Osteocyte (in vitro differentiated cells): ENCODE measurements around the gene VRK2. TPM values are rescaled to one million over a fixed set of nuclear protein-coding genes. Genes with fewer than 3 reads are reported as not detected.

Experiments used
- DNase-seq: peaks from one replicate; pipeline ENCODE4 v3.0.0; 2021; ENCODE audit warnings: mixed read lengths; ENCODE audit not compliant: unreplicated experiment; ENCODE audit errors: extremely low spot score
- H3K27ac Mint-ChIP-seq: one replicate; pipeline ENCODE4 v1.8.0; 2021; ENCODE audit warnings: mild to moderate bottlenecking, mixed read lengths; ENCODE audit not compliant: unreplicated experiment
- H3K27me3 Mint-ChIP-seq: one replicate; pipeline ENCODE4 v1.8.0; 2021; ENCODE audit warnings: mixed read lengths; ENCODE audit not compliant: unreplicated experiment
- H3K36me3 Mint-ChIP-seq: one replicate; pipeline ENCODE4 v1.8.0; 2021; ENCODE audit warnings: mixed read lengths; ENCODE audit not compliant: unreplicated experiment
- H3K4me1 Mint-ChIP-seq: one replicate; pipeline ENCODE4 v1.8.0; 2021; ENCODE audit warnings: mixed read lengths; ENCODE audit not compliant: unreplicated experiment
- H3K4me3 Mint-ChIP-seq: one replicate; pipeline ENCODE4 v1.8.0; 2021; ENCODE audit warnings: mild to moderate bottlenecking, moderate library complexity, mixed read lengths; ENCODE audit not compliant: unreplicated experiment
- H3K9me3 Mint-ChIP-seq: one replicate; pipeline ENCODE4 v1.8.0; 2021; ENCODE audit warnings: mixed read lengths; ENCODE audit not compliant: unreplicated experiment
- CTCF ChIP-seq: fragments of 200-600 bp; sonication (generic); IDR thresholded peaks from 2 replicates; pipeline ENCODE4 v1.5.0; 2021; ENCODE audit warnings: antibody characterized with exemption, mild to moderate bottlenecking, moderate library complexity
- total RNA-seq: library from RNA; stranded (reverse); gene quantifications from 2 replicates; pipeline ENCODE4 v1.2.1, GENCODE V29; 2021

Gene VRK2
- total RNA-seq, 1 donor from 2014 or later: 19.6 TPM

- Mint-ChIP-seq H3K4me3 (no peak overlapping the region), H3K27ac (no peak overlapping the region), H3K9me3 (peaks cover 10% of the 10 kb centered on the region), H3K4me1 (no peaks in the 10 kb centered on the region), H3K27me3 (no peaks in the 10 kb centered on the region), H3K36me3 (peaks cover 2% of the 10 kb centered on the region)
- DNase-seq: no peak
- TF ChIP-seq CTCF: no peak
Measured at GRCh38 chr2:58033530-58033929, 13.1 kb upstream of the VRK2 start.

DNA sequence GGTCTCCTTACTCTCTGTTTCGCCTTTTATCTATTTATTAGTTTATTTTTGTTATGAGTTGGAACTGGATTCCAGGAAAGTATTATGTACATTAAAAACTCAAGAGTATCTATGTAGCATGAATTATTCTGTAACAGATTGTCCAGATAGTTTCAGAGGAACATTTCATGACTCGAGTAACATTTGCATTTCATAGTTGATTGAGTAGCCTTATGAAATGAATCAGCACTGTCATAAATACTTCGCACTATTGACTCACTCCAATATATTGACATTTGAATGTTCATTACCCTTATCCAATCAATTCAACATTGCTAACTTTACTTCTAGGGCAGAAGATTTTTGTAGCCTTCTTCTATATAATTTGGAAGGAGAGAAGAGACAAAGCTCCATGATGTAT lies 11.3 kb upstream of the VRK2 start:
- DNase-seq: no peak
- Mint-ChIP-seq H3K9me3 (peaks cover 11% of the 10 kb centered on the region), H3K4me1 (peaks cover 6% of the 10 kb centered on the region), H3K36me3 (peaks cover 3% of the 10 kb centered on the region), H3K27ac (no peak overlapping the region), H3K4me3 (no peak overlapping the region), H3K27me3 (no peaks in the 10 kb centered on the region)
- TF ChIP-seq CTCF: no peak

DNA sequence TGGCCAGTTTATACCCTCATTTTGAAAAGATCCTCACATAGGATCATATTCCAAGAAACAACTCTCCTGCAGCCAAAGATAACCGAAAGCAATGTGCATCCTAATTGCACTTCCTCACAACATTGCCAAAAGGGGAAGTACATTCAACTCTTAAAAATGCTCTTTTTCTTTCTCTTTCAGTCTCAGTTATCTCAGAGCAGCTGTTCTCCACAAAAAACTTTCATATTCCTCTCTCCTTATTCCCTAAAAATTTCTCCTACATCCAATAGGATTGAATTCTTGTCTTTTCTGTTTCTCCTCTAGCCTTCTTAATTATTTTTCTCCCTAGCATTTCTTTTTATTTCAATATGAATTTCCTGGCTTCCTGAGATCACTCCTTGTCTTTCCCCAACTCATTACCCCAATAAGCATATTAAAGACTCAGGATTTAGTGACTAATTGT lies 7.4 kb upstream of the VRK2 start:
- TF ChIP-seq CTCF: no peak
- Mint-ChIP-seq H3K27ac (peak overlapping the region; percentile 36), H3K27me3 (no peaks in the 10 kb centered on the region), H3K4me1 (peaks cover 15% of the 10 kb centered on the region), H3K9me3 (peaks cover 5% of the 10 kb centered on the region), H3K36me3 (peaks cover 3% of the 10 kb centered on the region), H3K4me3 (peak overlapping the region; percentile 15)
- DNase-seq: no peak

DNA sequence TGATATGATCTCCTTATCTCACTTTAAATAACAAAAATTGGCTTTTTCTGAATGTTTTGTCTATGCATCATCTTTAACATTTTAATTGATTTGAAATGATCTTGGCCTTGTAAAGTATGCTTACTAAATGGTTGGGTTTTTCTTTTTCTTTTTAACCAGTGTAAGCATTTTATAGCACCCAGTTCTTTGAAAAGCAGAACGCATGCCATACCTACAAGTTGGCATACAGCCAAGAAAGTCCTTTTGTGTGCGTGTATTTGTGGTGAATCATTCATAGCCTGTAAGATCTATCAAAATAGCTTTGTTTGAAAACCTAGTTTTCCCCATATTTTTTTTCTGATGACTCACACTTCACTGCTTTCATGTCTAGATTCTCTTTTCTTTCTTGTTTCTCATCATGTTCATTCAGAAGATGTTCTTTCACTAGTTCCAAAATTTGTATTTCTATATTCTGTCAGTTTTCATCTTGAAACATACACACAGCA lies 4.1 kb upstream of the VRK2 start:
- Mint-ChIP-seq H3K27me3 (no peaks in the 10 kb centered on the region), H3K4me1 (peaks cover 29% of the 10 kb centered on the region), H3K4me3 (no peak overlapping the region), H3K36me3 (peaks cover 3% of the 10 kb centered on the region), H3K9me3 (peaks cover 5% of the 10 kb centered on the region), H3K27ac (no peak overlapping the region)
- no peak for DNase-seq
- no peak for TF ChIP-seq CTCF

DNA sequence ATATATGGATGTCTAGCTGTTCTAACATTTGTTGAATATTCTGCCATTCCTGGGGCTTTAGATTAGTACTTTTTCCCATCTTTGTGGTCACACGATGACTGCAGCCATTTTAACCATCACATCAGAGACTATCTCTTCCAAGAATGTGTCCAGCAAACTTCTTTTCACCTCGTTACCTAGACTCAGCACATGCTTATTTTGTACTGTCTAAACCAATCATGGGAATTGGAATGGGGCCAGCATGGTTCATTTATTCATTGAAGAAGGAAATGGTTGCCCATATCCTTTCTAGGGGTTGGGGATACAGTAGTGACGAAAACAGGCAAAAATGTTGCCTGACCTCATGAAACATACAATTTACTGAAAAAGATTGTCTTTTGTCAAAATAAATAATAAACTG lies 2.5 kb upstream of the VRK2 start:
- no peak for DNase-seq
- Mint-ChIP-seq H3K27ac (no peak overlapping the region), H3K4me1 (peaks cover 33% of the 10 kb centered on the region), H3K36me3 (peaks cover 4% of the 10 kb centered on the region), H3K9me3 (no peaks in the 10 kb centered on the region), H3K4me3 (no peak overlapping the region), H3K27me3 (no peaks in the 10 kb centered on the region)
- no peak for TF ChIP-seq CTCF
